HepG2 (cell line): ENCODE measurements around the gene OR2B2. TPM values are rescaled to one million over a fixed set of nuclear protein-coding genes. Genes with fewer than 3 reads are reported as not detected.

Experiments
- ATF4 ChIP-seq, 2 experiments: fragments of 450-650 bp in 1 of 2; sonication (generic) in 1 of 2; formaldehyde crosslinking; IDR thresholded peaks; 2 replicates each; pipeline versions ENCODE4 v1.5.0 to v1.8.0; 2020 to 2022; ENCODE audit warnings: mild to moderate bottlenecking in 1 of 2, missing genetic modification reagents in 1 of 2
- BRF2 ChIP-seq: sonication (generic); formaldehyde crosslinking; IDR thresholded peaks from 2 replicates; pipeline ENCODE4 v1.8.1; 2022; ENCODE audit warnings: mild to moderate bottlenecking, missing genetic modification reagents
- EZH2 ChIP-seq: conservative IDR thresholded peaks from 2 replicates; pipeline ENCODE4 v1.6.1; 2012; ENCODE audit warnings: mild to moderate bottlenecking, low read depth, low read length, moderate library complexity
- FOXA3 ChIP-seq: IDR thresholded peaks from 2 replicates; pipeline ENCODE4 v1.6.1; 2016; ENCODE audit warnings: missing genetic modification reagents, missing compliant biosample characterization
- HIC2 ChIP-seq: sonication (generic); formaldehyde crosslinking; IDR thresholded peaks from 2 replicates; pipeline ENCODE4 v1.9.0; 2022; ENCODE audit warnings: low read depth, missing genetic modification reagents
- MEF2D ChIP-seq: sonication (generic); formaldehyde crosslinking; IDR thresholded peaks from 2 replicates; pipeline ENCODE4 v1.5.1; 2020; ENCODE audit warnings: mild to moderate bottlenecking, missing genetic modification reagents
- MXI1 ChIP-seq: IDR thresholded peaks from 3 replicates; pipeline ENCODE4 v1.6.1; 2012; ENCODE audit warnings: low read depth, low read length, inconsistent platforms, borderline replicate concordance
- MYNN ChIP-seq: sonication (generic); formaldehyde crosslinking; IDR thresholded peaks from 2 replicates; pipeline ENCODE4 v1.4.0; 2020; ENCODE audit warnings: mild to moderate bottlenecking, low read depth, missing genetic modification reagents
- NRL ChIP-seq: sonication (generic); formaldehyde crosslinking; IDR thresholded peaks from 2 replicates; pipeline ENCODE4 v1.5.0; 2020; ENCODE audit warnings: missing genetic modification reagents, mild to moderate bottlenecking, moderate library complexity, borderline replicate concordance
- PHF20 ChIP-seq: sonication (generic); formaldehyde crosslinking; IDR thresholded peaks from 2 replicates; pipeline ENCODE4 v1.5.0; 2020; ENCODE audit warnings: mild to moderate bottlenecking, missing genetic modification reagents
- POLR2AphosphoS2 ChIP-seq: IDR thresholded peaks from 2 replicates; pipeline ENCODE4 v1.6.1; 2011; ENCODE audit warnings: low read depth, low read length, improper control_type of control experiment
- SUZ12 ChIP-seq: fragments of 150-350 bp; IDR thresholded peaks from 2 replicates; pipeline ENCODE4 v1.6.1; 2014; ENCODE audit warnings: low read depth, low read length
- TEF ChIP-seq: sonication (generic); formaldehyde crosslinking; IDR thresholded peaks from 2 replicates; pipeline ENCODE4 v1.5.0; 2020; ENCODE audit warnings: missing genetic modification reagents
- TFAP4 ChIP-seq: sonication (generic); IDR thresholded peaks from 2 replicates; pipeline ENCODE4 v1.6.1; 2016; ENCODE audit warnings: low read depth, borderline replicate concordance
- TRIM24 ChIP-seq: sonication (generic); formaldehyde crosslinking; IDR thresholded peaks from 2 replicates; pipeline ENCODE4 v1.8.0; 2022; ENCODE audit warnings: mild to moderate bottlenecking, missing genetic modification reagents
- ZNF232 ChIP-seq: sonication (generic); formaldehyde crosslinking; IDR thresholded peaks from 2 replicates; pipeline ENCODE4 v1.4.0; 2020; ENCODE audit warnings: missing genetic modification reagents, borderline replicate concordance
- ZNF235 ChIP-seq: sonication (generic); formaldehyde crosslinking; IDR thresholded peaks from 2 replicates; pipeline ENCODE4 v1.8.1; 2023; ENCODE audit warnings: mild to moderate bottlenecking, missing genetic modification reagents, borderline replicate concordance
- ZNF256 ChIP-seq: sonication (generic); formaldehyde crosslinking; conservative IDR thresholded peaks from 2 replicates; pipeline ENCODE4 v1.4.0; 2020; ENCODE audit warnings: missing genetic modification reagents
- ZNF441 ChIP-seq: sonication (generic); formaldehyde crosslinking; IDR thresholded peaks from 2 replicates; pipeline ENCODE4 v1.7.0; 2021; ENCODE audit warnings: missing genetic modification reagents, borderline replicate concordance
- ZNF747 ChIP-seq: sonication (generic); formaldehyde crosslinking; IDR thresholded peaks from 2 replicates; pipeline ENCODE4 v1.8.1; 2023; ENCODE audit warnings: missing genetic modification reagents, mild to moderate bottlenecking, borderline replicate concordance
- ZNF773 ChIP-seq: sonication (generic); formaldehyde crosslinking; IDR thresholded peaks from 2 replicates; pipeline ENCODE4 v1.4.0; 2020; ENCODE audit warnings: missing genetic modification reagents, borderline replicate concordance
- ZNF83 ChIP-seq: sonication (generic); formaldehyde crosslinking; IDR thresholded peaks from 2 replicates; pipeline ENCODE4 v1.4.0; 2020; ENCODE audit warnings: missing genetic modification reagents, mild to moderate bottlenecking, borderline replicate concordance
- ZSCAN21 ChIP-seq: sonication (generic); formaldehyde crosslinking; IDR thresholded peaks from 2 replicates; pipeline ENCODE4 v1.8.0; 2022; ENCODE audit warnings: mild to moderate bottlenecking, missing genetic modification reagents, moderate library complexity, borderline replicate concordance
- polyA plus RNA-seq, 8 experiments: library from polyadenylated mRNA; depleted of rRNA in 3 of 8; stranded (reverse) in 7 of 8; unstranded in 1 of 8; fragments of >200 nt; fragmentation: Illumina TruSeq in 4 of 8; extraction: Trizol in 4 of 8; gene quantifications; 2 replicates each; pipeline versions ENCODE4 v1.2.1 to v1.2.3, GENCODE V29; 2011 to 2016; ENCODE audit warnings: low read depth in 4 of 8, missing spikeins in 1 of 8, mixed read lengths in 1 of 8; ENCODE audit not compliant: insufficient read depth in 1 of 8
- total RNA-seq, 5 experiments: library from RNA; depleted of rRNA; stranded (reverse); fragments of >200 nt; fragmentation: Illumina TruSeq; extraction: Trizol; gene quantifications; 2 replicates each; pipeline ENCODE4 v1.2.3, GENCODE V29; 2016; ENCODE audit warnings: low read depth in 1 of 5

Gene OR2B2
- total and polyA plus RNA-seq, 2 of the 13 experiments (the other 11 are each of a cell fraction or from before 2014, with no cell fraction given): not detected

GRCh38 chr6:27902335-27903314, 9.6 kb downstream of the OR2B2 start (continued):
- TF ChIP-seq ZNF83: 0 out of 2 replicates have a peak, but pooled peaks have one; percentile 13
- no peak for TF ChIP-seq TRIM24
- no peak; the same call in 1 of the 2 replicates for TF ChIP-seq BRF2 (CRISPR knock-in tag)
- peak; percentile 4; the same call in 1 of the 2 replicates for TF ChIP-seq FOXA3 (CRISPR knock-in tag)
- TF ChIP-seq TFAP4: no peak
- 0 out of 2 replicates have a peak, but pooled peaks have one; percentile 61 for TF ChIP-seq ZNF441 (CRISPR knock-in tag)
- TF ChIP-seq MEF2D (CRISPR knock-in tag): no peak; the same call in 1 of the 2 replicates
- no peak; the same call in 1 of the 2 replicates for TF ChIP-seq ZNF235 (CRISPR knock-in tag)
- no peak for TF ChIP-seq ZNF773 (CRISPR knock-in tag)
- TF ChIP-seq ZNF747 (CRISPR knock-in tag): no peak
- TF ChIP-seq PHF20: no peak
- TF ChIP-seq HIC2 (CRISPR knock-in tag): no peak
- TF ChIP-seq EZH2: no peak
- peak; percentile 32; the same call in 1 of the 2 replicates for TF ChIP-seq ZNF232 (CRISPR knock-in tag)
- TF ChIP-seq ZSCAN21 (CRISPR knock-in tag): no peak
- TF ChIP-seq MXI1: peak; percentile 64; the same call in 2 of the 3 replicates
- TF ChIP-seq ATF4 (CRISPR knock-in tag; IDR thresholded peaks at IDR 0.05): peak in 1 of 2 experiments; percentile 52; a peak in 1 of 4 replicates
- no peak for TF ChIP-seq TEF (CRISPR knock-in tag)
- TF ChIP-seq SUZ12: no peak
- TF ChIP-seq POLR2AphosphoS2: no peak
- TF ChIP-seq NRL (CRISPR knock-in tag): peak; percentile 20; the same call in 1 of the 2 replicates
- TF ChIP-seq MYNN: no peak
- TF ChIP-seq ZNF256 (CRISPR knock-in tag): no peak; the same call in 1 of the 2 replicates
